ENCODE results near the gene DES.
"Not testable (repeated sequence)": the region's sequence is repeated elsewhere in the genome, so short reads cannot be mapped to it uniquely, and the experiment has no call there.

The DES gene

GRCh38 chr2:219418155-219419011 is at the start of gene DES:
Gene DES, plus strand, starts transcription at chr2:219418377. Its CDS starts 86 bp downstream, at chr2:219418463.
- DNase-seq, result no peak

- no peak for DNase-seq
These were observed 49.4 kb upstream of the DES start for GRCh38 chr2:219368690-219369191.

- no peak for DNase-seq
These were observed 48.7 kb upstream of the DES start for GRCh38 chr2:219369447-219369861.

- DNase-seq, result no peak
These were observed 39.9 kb upstream of the DES start for GRCh38 chr2:219378163-219378851.

- no peak for DNase-seq
These were observed 37.3 kb upstream of the DES start for GRCh38 chr2:219380926-219381325.

DNA sequence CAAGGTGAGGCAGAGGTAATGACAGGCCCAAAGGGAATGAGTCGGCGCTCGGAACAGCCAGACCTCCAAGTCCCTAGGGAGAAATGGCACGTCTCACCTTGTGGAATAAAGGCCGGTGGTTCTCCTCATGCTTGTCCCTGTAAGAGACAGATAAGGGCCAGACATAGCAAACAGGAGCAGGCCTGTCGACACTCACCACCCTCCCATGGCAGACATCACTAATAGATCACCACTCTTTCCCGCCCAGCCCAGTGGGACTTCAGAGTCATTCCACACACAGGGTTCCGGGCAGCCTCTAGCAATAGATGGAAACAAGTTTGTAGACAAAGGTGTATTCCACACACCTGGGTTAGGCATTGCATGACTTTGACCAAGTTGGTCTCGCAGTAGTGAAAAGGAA is 36.7 kb upstream of the DES start:
- no peak for DNase-seq

DNA sequence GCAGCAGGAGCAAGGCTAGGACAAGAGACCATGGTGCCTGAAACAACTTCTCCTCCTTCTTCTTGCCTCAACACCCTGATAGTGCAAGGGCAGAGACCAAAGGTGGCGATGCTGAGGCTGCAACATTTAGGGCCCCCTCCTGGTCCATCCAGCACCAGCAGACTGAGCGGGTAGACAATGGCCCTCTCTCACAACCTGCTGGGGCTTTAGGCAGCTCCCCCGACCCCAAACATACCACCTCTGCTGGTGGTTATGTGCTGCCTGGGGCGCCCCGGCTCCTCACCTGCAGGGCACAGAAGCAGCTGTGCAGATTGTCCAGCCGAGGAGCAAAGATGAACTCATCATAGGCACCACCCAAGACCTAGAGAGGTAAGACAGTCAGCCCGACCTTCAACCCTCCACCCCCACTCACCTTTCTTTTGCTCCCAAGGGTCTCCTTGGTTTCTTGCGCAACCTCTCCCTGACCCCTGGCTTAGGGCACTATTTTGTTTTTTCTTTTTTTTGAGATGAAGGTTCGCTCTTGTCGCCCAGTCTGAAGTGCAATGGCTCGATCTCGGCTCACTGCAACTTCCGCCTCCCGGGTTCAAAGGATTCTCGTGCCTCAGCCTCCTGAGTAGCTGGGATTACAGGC is 34.0 kb upstream of the DES start:
- DNase-seq, result no peak

GRCh38 chr2:219384859-219385258 is 33.3 kb upstream of the DES start:
- DNase-seq, result no peak

GRCh38 chr2:219385958-219386520 is 32.1 kb upstream of the DES start:
- DNase-seq, result no peak

- DNase-seq, result no peak
These were observed 31.5 kb upstream of the DES start for GRCh38 chr2:219386532-219387280.

- peak; percentile 99 for DNase-seq
These were observed 30.7 kb upstream of the DES start, which contains the start of gene DNPEP for GRCh38 chr2:219387306-219388120. Gene DNPEP, minus strand, starts transcription at chr2:219387912. Its CDS starts 118 bp downstream, at chr2:219387794.

DNA sequence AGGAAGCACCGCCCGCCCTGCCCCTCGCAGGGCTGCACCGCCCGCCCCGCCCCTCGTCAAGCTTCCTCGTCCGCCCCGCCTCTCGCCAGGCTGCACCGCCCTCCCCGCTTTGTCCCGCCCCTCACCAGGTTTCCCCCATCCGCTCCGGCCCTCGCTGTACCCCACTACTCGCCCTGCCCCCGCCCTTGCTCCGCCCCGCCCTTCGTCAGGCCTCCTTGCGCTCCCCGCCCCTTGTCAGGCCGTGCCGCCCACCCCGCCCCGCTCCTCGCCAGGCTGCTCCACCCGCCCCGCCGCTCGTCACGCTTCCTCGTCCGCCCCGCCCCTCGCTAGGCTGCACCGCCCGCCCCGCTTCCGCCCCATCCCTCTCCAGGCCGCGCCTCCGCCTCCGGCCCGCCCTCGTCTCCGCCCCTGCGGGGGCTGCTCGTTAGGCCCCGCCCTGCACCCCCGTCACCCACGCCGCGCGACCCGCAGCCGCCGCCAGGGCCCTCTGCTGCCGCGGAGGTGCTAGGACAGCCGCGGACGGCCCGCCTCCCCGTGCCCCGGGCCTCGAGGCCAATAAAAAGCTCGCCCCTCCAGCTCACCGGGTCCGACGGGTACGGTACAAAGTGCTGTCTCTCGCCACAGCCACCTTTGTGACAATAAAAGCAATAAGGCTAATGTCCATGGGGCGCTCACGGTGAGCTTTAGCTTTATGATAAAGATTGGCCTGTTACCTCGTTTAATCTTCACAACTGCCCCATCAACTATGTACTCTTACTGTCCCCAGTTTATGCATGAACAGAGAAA is 29.9 kb upstream of the DES start:
- peak; percentile 99 for DNase-seq

- DNase-seq, result no peak
These were observed 29.3 kb upstream of the DES start for GRCh38 chr2:219388907-219389156.

GRCh38 chr2:219392754-219393153 is 25.4 kb upstream of the DES start:
- no peak for DNase-seq

GRCh38 chr2:219395056-219395455 is 23.1 kb upstream of the DES start:
- not testable (repeated sequence) for DNase-seq

- no peak for DNase-seq
These were observed 22.6 kb upstream of the DES start for GRCh38 chr2:219395609-219396008.

DNA sequence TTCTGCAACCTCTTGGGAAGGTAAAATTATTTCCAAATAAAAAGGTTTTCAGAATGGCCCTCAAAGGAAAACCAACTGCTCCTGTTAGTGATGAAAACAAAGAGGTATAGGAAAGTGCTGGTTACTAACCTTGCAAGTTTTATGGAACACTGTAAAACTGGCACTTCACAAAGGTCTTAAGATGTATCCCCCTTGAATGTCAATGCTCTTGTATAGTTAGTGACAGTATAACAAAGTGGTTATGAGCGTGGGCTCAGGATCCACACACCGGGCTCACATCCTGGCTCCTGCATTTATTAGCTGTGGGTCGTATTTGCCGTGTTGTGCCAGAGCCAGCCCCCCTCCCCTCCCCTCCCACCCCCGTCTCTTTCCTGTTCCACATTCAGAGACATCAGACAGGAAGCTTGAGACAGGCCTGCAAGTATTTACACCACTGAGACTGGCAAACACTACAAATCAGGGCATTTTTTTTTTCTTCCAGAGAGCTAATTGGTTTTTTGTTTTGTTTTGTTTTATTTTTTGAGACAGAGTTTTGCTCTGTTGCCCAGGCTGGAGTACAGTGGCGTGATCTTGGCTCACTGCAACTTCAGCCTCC is 21.2 kb upstream of the DES start:
- DNase-seq, result no peak

- no peak for DNase-seq
These were observed 19.3 kb upstream of the DES start for GRCh38 chr2:219398721-219399363.

DNA sequence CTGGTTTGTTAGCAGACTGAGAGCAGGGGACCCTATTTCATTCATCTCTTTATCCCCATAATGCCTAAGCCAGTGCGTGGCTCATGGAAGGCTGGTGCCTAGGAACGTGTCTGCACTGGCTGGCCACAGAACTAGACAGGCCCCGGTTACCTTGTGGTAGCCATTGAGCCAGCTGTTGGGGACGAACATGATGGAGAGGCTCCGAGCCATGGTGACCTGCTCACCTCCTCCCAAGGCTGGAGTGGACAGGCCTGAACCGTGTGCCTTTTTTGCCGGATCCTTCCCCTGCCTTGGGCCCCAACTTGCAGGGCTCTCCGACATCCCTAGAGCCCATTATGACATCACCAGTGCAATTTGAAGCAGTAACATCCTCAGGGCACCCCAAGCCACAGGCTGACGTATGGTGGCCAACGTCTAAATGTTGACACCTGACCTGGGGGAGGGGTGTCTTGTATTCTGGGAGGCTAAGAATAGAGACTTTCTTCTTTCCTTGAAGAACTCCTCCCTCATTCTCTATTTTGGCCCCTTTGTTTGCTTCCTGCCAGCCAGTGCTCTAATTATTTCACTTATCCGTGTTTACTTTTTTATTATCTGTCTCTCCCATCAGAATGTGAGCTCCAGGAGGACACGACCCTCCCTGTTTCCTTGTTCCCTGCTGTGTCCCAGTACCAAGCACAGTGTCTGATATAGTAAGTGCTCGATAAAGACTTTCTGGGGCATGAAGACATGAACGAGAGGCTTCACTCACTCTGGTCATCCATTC is 18.3 kb upstream of the DES start:
- no peak for DNase-seq
